ENCODE data around the gene VASP. TPM values are rescaled to one million over a fixed set of nuclear protein-coding genes. Genes with fewer than 3 reads are reported as not detected.

VASP gene
- total and polyA plus RNA-seq, 2 donors (not counting 3 experiments of a cell fraction or from before 2014, with no cell fraction given) = 94.3 to 154 TPM

GRCh38 chr19:45472563-45473366 is 34.5 kb upstream of the VASP start:
- no peak overlapping the region for H3K4me3 ChIP-seq (replicated peaks in 1 of 3; ENCODE audit: insufficient read depth in 1 of 3, low read depth in 1 of 3, low read length in 3 of 3)
- DNase-seq (ENCODE audit: low read depth, low spot score) = no peak
- H3K4me1 ChIP-seq (ENCODE audit: control insufficient read depth, extremely low read depth, insufficient read depth, low read length) = peaks cover 14% of the 10 kb centered on the region
- TF ChIP-seq MYC (IDR thresholded peaks at IDR 0.05; ENCODE audit: low read depth, low read length) = no peak
- TF ChIP-seq GATA2 (IDR thresholded peaks at IDR 0.05; ENCODE audit: insufficient read depth, insufficient read length, low read depth, low read length) = no peak
- no peak for TF ChIP-seq POLR2AphosphoS5 (IDR thresholded peaks at IDR 0.05; ENCODE audit: insufficient read depth, low read depth, low read length)
- no peak for TF ChIP-seq POLR2A (IDR thresholded peaks at IDR 0.05; ENCODE audit: low read depth, low read length)
- no peak for TF ChIP-seq CTCF (IDR thresholded peaks at IDR 0.05; ENCODE audit: extremely low read depth in 1 of 2, insufficient read depth in 1 of 2, low read depth in 1 of 2, low read length in 2 of 2)
- no peak for TF ChIP-seq JUN (IDR thresholded peaks at IDR 0.05; ENCODE audit: borderline replicate concordance, insufficient read depth, insufficient read length, low read depth)
- no peak for TF ChIP-seq FOS (IDR thresholded peaks at IDR 0.05; ENCODE audit: borderline replicate concordance, insufficient read depth, low read length)
- no peak for TF ChIP-seq MAX (IDR thresholded peaks at IDR 0.05; ENCODE audit: insufficient read depth, insufficient read length)
- no peak for TF ChIP-seq EZH2 (IDR thresholded peaks at IDR 0.05; ENCODE audit: borderline replicate concordance, low read depth, low read length, severe bottlenecking)
- H3K9ac ChIP-seq (replicated peaks; ENCODE audit: extremely low read depth, insufficient read depth, low read length) = no peak overlapping the region
- no peaks in the 10 kb centered on the region for H3K27me3 ChIP-seq (ENCODE audit: control insufficient read depth in 2 of 2, insufficient read depth in 2 of 2, low read length in 2 of 2)
- H3K4me2 ChIP-seq (ENCODE audit: insufficient read depth, low read length) = no peak overlapping the region
- FAIRE-seq = no peak
- no TSS peak for BruUV-seq (replicated peaks)
- no peaks in the 10 kb centered on the region for H3K79me2 ChIP-seq (ENCODE audit: control insufficient read depth, insufficient read depth, low read length)
- no peaks in the 10 kb centered on the region for H4K20me1 ChIP-seq (replicated peaks; ENCODE audit: control insufficient read depth, extremely low read depth, insufficient read depth, low read length)
- H3K27ac ChIP-seq (ENCODE audit: insufficient read depth, low read depth, low read length) = no peak overlapping the region
- CTCF ChIA-PET = interaction anchor here (3.0 kb wide), 1 partner anchor 34 kb away, joined by 20 read pairs; no protein-coding TSS in a partner anchor
- dilution Hi-C loops (cut with MboI; ENCODE audit: extremely low pct_ligation_motif_present, low sequenced_read_pairs) = no loop called here
- H3K9me1 ChIP-seq (replicated peaks; ENCODE audit: control insufficient read depth, extremely low read depth, insufficient read depth, low read length) = no peaks in the 10 kb centered on the region
- H3K9me3 ChIP-seq (replicated peaks; ENCODE audit: control insufficient read depth, insufficient read depth, low read length) = no peaks in the 10 kb centered on the region
- H2AFZ ChIP-seq (ENCODE audit: low read depth, low read length) = no peak overlapping the region
- H3K36me3 ChIP-seq (ENCODE audit: control insufficient read depth in 2 of 2, extremely low read depth in 1 of 2, insufficient read depth in 2 of 2, low read length in 2 of 2) = no peaks in the 10 kb centered on the region
- POLR2A ChIA-PET = interaction anchor here (0.6 kb wide), 1 partner anchor 68 kb away, joined by 4 read pairs; the partner anchor contains the start of gene PPP1R13L
- intact Hi-C loops (cut with micrococcal nuclease) = no loop called here
